Activated CD8-positive, alpha-beta memory T cell treated with anti-CD3 and anti-CD28 coated beads, Interleukin-2, amount 50 U/mL, for 4 hours (primary cell): ENCODE measurements around the gene CPSF6.
"Not testable (repeated sequence)": the region's sequence is repeated elsewhere in the genome, so short reads cannot be mapped to it uniquely, and the experiment has no call there.

ENCODE experiments used
- DNase-seq: peaks from one replicate; pipeline ENCODE4 v3.0.0-alpha.2; 2020

The CPSF6 gene

GRCh38 chr12:69262264-69262974 is 23.1 kb downstream of the CPSF6 start:
- DNase-seq = no peak

DNA sequence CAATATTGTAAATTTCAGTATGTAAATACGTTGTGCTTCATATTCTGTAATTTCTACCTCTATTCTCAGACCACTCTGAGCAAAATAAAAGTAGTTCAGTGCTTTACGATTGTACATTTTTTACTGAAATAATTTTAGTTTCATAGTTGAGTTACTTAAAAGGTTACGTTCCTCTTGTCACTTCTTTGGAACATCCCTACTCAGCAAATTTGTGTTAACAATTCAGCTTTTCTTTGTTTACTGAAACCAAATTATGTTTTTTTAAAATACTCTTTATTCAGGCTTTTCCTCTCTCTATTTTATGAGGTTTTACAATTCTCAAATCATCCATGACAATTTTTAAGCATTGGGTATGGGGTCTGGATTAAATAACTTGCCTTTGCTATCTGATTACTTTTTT is 25.8 kb downstream of the CPSF6 start:
- DNase-seq = no peak

GRCh38 chr12:69265633-69266032 is 26.3 kb downstream of the CPSF6 start:
- DNase-seq = not testable (repeated sequence)

DNA sequence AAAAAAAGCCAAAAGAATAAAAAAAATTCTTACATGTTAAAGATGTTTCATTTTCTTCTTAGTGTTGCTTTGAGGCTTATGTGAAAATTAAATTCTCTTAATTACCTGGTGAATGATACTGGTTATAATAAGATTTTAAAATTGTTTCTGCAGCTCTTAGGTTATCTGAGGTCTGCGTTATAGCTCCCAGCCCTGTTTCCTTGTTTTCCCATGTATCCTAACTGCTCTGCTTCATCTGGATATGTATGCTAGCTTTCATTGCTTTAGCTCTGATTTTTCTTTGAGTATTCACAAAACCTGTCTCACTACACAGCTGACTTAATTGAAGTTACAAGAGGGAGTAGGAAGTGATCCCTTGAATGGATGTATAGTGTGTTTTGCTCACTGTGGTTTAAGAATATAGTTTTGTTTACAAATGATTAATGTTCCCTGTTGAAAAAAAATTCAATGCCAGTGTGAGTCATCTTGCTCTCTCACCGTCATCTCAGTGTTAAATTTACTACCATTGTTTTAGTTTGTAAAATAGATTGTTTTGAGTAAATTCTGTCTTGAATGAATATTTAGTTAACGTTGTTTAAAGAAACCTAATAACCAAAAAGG is 26.8 kb downstream of the CPSF6 start:
- DNase-seq = no peak

DNA sequence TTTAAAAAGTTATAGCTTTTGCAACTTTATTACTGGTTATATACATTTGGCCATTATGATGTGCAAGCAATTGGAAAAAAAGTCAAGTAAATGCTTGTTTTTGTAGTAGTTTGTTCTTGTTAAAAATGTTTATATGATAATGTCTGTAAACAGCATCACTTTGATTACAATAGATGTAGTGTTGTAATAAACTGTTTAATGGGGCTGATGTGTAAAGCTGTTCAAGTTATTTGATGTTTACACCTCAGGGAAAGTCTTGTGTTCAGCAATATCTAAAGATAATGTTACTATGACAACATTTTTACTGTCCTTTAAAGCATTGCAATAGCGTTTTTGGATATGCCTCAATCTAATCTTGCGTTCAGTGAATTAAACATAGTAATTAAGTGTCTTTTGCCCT is 30.4 kb downstream of the CPSF6 start:
- no peak for DNase-seq

GRCh38 chr12:69272511-69272910 is 33.1 kb downstream of the CPSF6 start:
- DNase-seq = no peak

DNA sequence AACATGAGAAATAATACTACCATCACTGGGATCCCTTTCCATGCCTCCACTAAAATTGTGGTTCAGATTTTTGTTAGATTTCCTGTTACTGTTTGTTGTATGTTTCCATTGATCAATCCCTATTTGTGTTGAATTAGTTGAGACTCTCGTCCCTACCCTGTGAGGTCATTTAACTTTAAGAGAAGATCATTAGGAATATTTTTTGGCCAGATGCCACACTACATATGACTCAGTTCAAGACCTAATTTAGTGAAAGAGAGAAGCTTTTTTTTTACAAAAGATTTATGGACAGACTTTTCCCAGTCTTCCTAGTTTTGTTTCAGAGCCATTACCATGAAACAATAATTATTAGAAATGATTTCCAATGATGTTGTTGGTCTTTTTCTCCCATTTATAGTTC is 35.5 kb downstream of the CPSF6 start:
- no peak for DNase-seq

- DNase-seq = no peak
Measured at GRCh38 chr12:69275471-69275891, 36.1 kb downstream of the CPSF6 start.

- DNase-seq = no peak
Measured at GRCh38 chr12:69278814-69279782, 39.7 kb downstream of the CPSF6 start.

GRCh38 chr12:69284131-69284530 is 44.8 kb downstream of the CPSF6 start:
- DNase-seq = peak; percentile 26

GRCh38 chr12:69287556-69287955 is 48.2 kb downstream of the CPSF6 start:
- no peak for DNase-seq

DNA sequence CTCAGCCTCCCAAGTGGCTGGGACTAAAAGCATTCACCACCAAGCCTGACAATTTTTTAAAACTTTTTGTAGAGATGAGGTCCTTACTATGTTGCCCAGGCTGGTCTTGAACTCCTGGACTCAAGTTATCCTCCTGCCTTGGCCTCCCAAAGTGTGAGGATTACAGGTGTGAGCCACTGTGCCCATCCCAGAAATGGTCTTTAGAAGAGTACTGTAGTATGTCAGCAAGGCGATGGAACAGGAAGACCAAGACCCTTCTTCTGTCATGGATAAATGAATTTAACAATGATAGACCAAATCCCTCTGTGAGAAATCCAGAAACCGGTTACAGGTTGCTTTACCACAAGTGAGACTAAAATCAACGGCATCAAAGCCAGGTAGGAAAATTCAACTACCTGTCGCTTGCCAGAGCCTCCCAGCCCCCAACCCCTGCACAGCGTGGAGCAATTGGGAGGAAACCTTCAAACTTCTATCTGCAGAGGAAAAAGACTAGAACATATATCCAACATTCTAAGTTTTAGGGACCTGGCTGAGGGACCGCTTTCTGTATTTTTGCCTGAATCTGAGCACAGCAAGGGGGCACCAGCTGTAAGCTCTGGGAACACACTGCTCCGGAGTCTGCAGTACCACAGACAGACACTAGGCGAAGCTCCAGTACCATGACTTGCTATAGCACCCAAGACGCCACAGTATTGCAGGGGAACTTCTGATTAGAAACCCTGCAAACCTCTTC is 51.3 kb downstream of the CPSF6 start:
- DNase-seq = peak; percentile 80

GRCh38 chr12:69291278-69291593 is 51.9 kb downstream of the CPSF6 start:
- no peak for DNase-seq

DNA sequence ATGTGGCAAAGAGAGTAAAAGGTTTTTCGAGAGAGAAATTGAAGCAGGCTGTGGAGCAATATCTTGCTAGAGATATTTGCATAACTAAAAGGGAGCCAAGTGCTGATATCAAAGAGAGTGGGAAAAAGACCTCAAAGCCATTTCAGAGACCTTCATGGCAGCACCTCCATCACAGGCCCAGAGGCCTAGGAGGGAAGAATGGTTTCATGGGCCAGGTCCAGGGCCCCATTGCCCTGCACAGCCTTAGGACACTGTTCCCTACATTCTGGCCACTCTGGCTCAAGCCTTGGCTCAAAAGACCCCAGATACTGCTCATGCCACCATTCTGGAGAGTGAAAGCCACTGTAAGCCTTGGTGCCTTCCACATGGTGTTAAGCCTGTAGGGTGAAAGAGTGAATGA is 58.8 kb downstream of the CPSF6 start:
- no peak for DNase-seq

- no peak for DNase-seq
Measured at GRCh38 chr12:69298947-69299346, 59.6 kb downstream of the CPSF6 start.

GRCh38 chr12:69304284-69304683 is 64.9 kb downstream of the CPSF6 start:
- no peak for DNase-seq

DNA sequence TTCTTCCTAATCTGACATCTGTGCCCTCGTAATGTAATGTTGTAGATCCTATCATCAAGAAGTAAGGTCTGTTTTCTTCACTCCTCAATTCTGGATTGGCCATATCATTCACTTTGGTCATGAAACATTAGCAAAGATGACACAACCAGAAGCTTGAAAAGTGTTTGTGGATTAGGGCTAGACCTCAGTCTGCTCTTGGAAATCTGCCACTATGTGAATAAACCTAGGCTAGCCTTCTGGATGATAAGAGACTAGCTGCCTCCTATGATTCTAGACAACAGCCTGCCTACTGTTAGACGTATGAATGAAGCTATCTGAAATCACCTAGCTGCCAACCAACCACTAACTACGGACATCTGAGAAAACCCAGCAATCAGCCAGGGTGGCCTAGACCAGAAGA is 70.1 kb downstream of the CPSF6 start:
- no peak for DNase-seq

GRCh38 chr12:69313209-69313608 is 73.8 kb downstream of the CPSF6 start:
- DNase-seq = no peak

DNA sequence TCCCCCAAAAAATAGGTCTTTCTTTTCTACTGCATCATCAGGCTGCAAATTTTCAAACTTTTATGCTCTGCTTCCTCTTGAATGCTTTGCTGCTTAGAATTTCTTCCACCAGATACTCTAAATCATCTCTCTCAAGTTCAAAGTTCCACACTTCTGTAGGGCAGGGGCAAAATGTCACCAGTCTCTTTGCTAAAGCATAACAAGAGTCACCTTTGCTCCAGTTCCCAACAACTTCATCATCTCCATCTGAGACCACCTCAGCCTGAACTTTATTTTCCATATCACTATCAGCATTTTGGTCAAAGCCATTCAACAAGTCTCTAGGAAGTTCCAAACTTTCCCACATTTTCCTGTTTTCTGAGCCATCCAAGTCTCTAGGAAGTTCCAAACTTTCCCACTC is 77.4 kb downstream of the CPSF6 start:
- not testable (repeated sequence) for DNase-seq

- DNase-seq = not testable (repeated sequence)
Measured at GRCh38 chr12:69317233-69317632, 77.9 kb downstream of the CPSF6 start.

- no peak for DNase-seq
Measured at GRCh38 chr12:69318225-69318624, 78.9 kb downstream of the CPSF6 start.

GRCh38 chr12:69321351-69321750 is 82.0 kb downstream of the CPSF6 start:
- DNase-seq = no peak
